HEK293 (cell line): ENCODE measurements around the gene HRK.

ENCODE experiments used
- CTCF ChIA-PET: fragments of 350-600 bp; formaldehyde crosslinking; extraction: SDS; loops from one replicate; lab custom pipeline; 2021; ENCODE audit warnings: antibody characterized with exemption; lab: Yijun Ruan, JAX
- POLR2A ChIA-PET: fragments of 300-600 bp; formaldehyde crosslinking; extraction: SDS; loops from one replicate; lab custom pipeline; 2020; ENCODE audit warnings: antibody characterized with exemption, inconsistent platforms; lab: Yijun Ruan, JAX
- H3K27ac ChIP-seq: fragments of 200-500 bp; sonication (Bioruptor generic); 2 replicates; pipeline ENCODE4 v1.5.1; 2014; ENCODE audit warnings: low read depth, low read length, control low read depth, inconsistent platforms; ENCODE audit errors: extremely low read depth
- H3K36me3 ChIP-seq, 2 experiments: fragments of 200-500 bp in 1 of 2; sonication (Bioruptor generic) in 1 of 2; 1 replicate in 1 of 2; 2 replicates in 1 of 2; pipeline ENCODE4 v1.5.1; 2014 to 2017; ENCODE audit warnings: inconsistent platforms in 2 of 2, low read length in 2 of 2; ENCODE audit not compliant: control insufficient read depth in 2 of 2, insufficient read depth in 1 of 2
- H3K4me1 ChIP-seq: fragments of 200-500 bp; sonication (Bioruptor generic); 2 replicates; pipeline ENCODE4 v1.5.1; 2014; ENCODE audit warnings: mild to moderate bottlenecking, low read length, inconsistent platforms; ENCODE audit not compliant: control insufficient read depth, insufficient read depth
- H3K4me3 ChIP-seq: 2 replicates; pipeline ENCODE4 v1.5.1; 2011; ENCODE audit warnings: low read depth, mild to moderate bottlenecking, control low read depth, low read length, moderate library complexity
- H3K9me3 ChIP-seq: fragments of 200-500 bp; sonication (Bioruptor generic); 2 replicates; pipeline ENCODE4 v1.5.1; 2014; ENCODE audit warnings: low read depth, low read length, inconsistent platforms; ENCODE audit not compliant: control insufficient read depth, insufficient read depth
- GLIS1 ChIP-seq: fragments of 450-650 bp; formaldehyde crosslinking; IDR thresholded peaks from 2 replicates; pipeline ENCODE4 v1.5.1; 2016; ENCODE audit warnings: missing biosample characterization, missing genetic modification characterization
- GLIS2 ChIP-seq: fragments of 450-650 bp; formaldehyde crosslinking; IDR thresholded peaks from 2 replicates; pipeline ENCODE4 v1.5.1; 2016; ENCODE audit warnings: missing biosample characterization, missing genetic modification characterization
- KLF17 ChIP-seq: fragments of 450-650 bp; formaldehyde crosslinking; IDR thresholded peaks from 2 replicates; pipeline ENCODE4 v1.5.1; 2016; ENCODE audit warnings: missing biosample characterization, missing genetic modification characterization
- MZF1 ChIP-seq: fragments of 450-650 bp; formaldehyde crosslinking; IDR thresholded peaks from 2 replicates; pipeline ENCODE4 v1.5.1; 2017; ENCODE audit warnings: missing biosample characterization, missing genetic modification characterization, borderline replicate concordance
- REST ChIP-seq: fragments of 450-650 bp; formaldehyde crosslinking; IDR thresholded peaks from 2 replicates; pipeline ENCODE4 v1.5.1; 2016; ENCODE audit warnings: missing biosample characterization, missing genetic modification characterization
- SCRT1 ChIP-seq: fragments of 450-650 bp; formaldehyde crosslinking; IDR thresholded peaks from 2 replicates; pipeline ENCODE4 v1.5.1; 2016; ENCODE audit warnings: missing biosample characterization, missing genetic modification characterization, borderline replicate concordance
- SP7 ChIP-seq: fragments of 450-650 bp; formaldehyde crosslinking; IDR thresholded peaks from 2 replicates; pipeline ENCODE4 v1.5.1; 2016; ENCODE audit warnings: missing biosample characterization, missing genetic modification characterization
- ZBTB1 ChIP-seq: fragments of 450-650 bp; formaldehyde crosslinking; IDR thresholded peaks from 2 replicates; pipeline ENCODE4 v1.5.1; 2016; ENCODE audit warnings: missing biosample characterization, missing genetic modification characterization
- ZBTB20 ChIP-seq: fragments of 450-650 bp; formaldehyde crosslinking; IDR thresholded peaks from 2 replicates; pipeline ENCODE4 v1.5.1; 2016; ENCODE audit warnings: missing biosample characterization, missing genetic modification characterization
- ZBTB26 ChIP-seq: fragments of 450-650 bp; formaldehyde crosslinking; optimal IDR thresholded peaks from 2 replicates; pipeline ENCODE3; 2016; ENCODE audit warnings: missing biosample characterization, mild to moderate bottlenecking, missing genetic modification characterization
- ZBTB6 ChIP-seq: fragments of 450-650 bp; formaldehyde crosslinking; IDR thresholded peaks from 2 replicates; pipeline ENCODE4 v1.5.1; 2017; ENCODE audit warnings: missing biosample characterization, missing genetic modification characterization
- ZBTB7A ChIP-seq: fragments of 450-650 bp; formaldehyde crosslinking; IDR thresholded peaks from 2 replicates; pipeline ENCODE4 v1.5.1; 2016; ENCODE audit warnings: low read depth, missing biosample characterization, missing genetic modification characterization
- ZNF362 ChIP-seq: fragments of 450-650 bp; formaldehyde crosslinking; IDR thresholded peaks from 2 replicates; pipeline ENCODE4 v1.5.1; 2016; ENCODE audit warnings: missing biosample characterization, missing genetic modification characterization
- ZNF398 ChIP-seq: fragments of 450-650 bp; formaldehyde crosslinking; IDR thresholded peaks from 2 replicates; pipeline ENCODE4 v1.5.1; 2017; ENCODE audit warnings: missing biosample characterization, missing genetic modification characterization
- ZNF514 ChIP-seq: fragments of 450-650 bp; formaldehyde crosslinking; IDR thresholded peaks from 2 replicates; pipeline ENCODE4 v1.5.1; 2016; ENCODE audit warnings: missing biosample characterization, missing genetic modification characterization
- ZNF544 ChIP-seq: fragments of 450-650 bp; formaldehyde crosslinking; IDR thresholded peaks from 2 replicates; pipeline ENCODE4 v1.5.0; 2017; ENCODE audit warnings: missing biosample characterization, missing genetic modification characterization
- ZNF561 ChIP-seq: fragments of 450-650 bp; IDR thresholded peaks from 2 replicates; pipeline ENCODE4 v1.5.1; 2018; ENCODE audit warnings: missing biosample characterization, missing genetic modification characterization, borderline replicate concordance
- ZNF830 ChIP-seq: fragments of 450-650 bp; IDR thresholded peaks from 2 replicates; pipeline ENCODE4 v1.5.0; 2018; ENCODE audit warnings: missing biosample characterization, missing genetic modification characterization, low read depth, mild to moderate bottlenecking, moderate library complexity
- TF ChIP-seq, protein P1 (sequence below): fragments of 450-650 bp; formaldehyde crosslinking; IDR thresholded peaks from 2 replicates; pipeline ENCODE4 v1.5.1; 2016; ENCODE audit warnings: missing biosample characterization, missing genetic modification characterization
- TF ChIP-seq, protein P2 (sequence below): fragments of 450-650 bp; formaldehyde crosslinking; IDR thresholded peaks from 2 replicates; pipeline ENCODE4 v1.5.1; 2016; ENCODE audit warnings: missing biosample characterization, missing genetic modification characterization
- TF ChIP-seq, protein P3 (sequence below): fragments of 450-650 bp; formaldehyde crosslinking; IDR thresholded peaks from 2 replicates; pipeline ENCODE4 v1.5.1; 2016; ENCODE audit warnings: missing biosample characterization, missing genetic modification characterization

Gene HRK

DNA sequence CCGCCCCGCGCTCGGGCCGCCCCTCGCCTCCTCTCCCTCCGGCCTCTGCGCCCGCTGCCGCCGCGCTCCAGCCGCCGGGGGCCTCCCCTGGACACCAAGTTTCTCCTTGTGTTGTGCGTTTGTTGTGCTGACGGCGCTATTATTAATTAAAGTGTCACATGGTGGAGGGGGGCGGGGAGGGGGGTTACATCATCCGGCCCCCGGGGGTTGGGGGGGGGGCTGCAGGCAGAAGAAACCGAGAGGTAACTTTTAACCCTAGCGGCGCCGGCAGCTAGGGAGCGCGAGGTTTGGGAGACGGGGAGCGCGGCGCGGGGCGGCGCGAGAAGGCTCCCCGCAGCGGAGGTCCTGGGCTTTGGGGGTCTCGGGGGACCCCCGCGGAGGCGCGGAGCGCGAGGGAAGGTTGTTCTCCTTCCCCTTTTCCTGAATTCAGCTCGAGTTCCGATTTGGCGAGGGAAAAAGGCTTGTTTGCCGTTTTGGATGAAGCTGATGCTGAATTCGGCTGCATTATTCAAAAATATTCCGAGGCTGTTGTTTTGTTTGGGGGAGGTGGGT lies at the start of gene HRK:
Gene HRK (minus strand): TSS at position 117 of the 552 bp plus-strand sequence. CDS start 134 bp downstream, outside the sequence.
- Histone ChIP-seq H3K36me3 (no peaks in the 10 kb centered on the region; a peak in 1 of 3 replicates), H3K9me3 (no peaks in the 10 kb centered on the region), H3K27ac (peak within 1 kb of the TSS; percentile 84; the same call in 1 of the 2 replicates), H3K4me1 (peaks cover 10% of the 10 kb centered on the region), H3K4me3 (peak within 1 kb of the TSS; percentile 49)
- CTCF ChIA-PET: interaction anchor here (0.7 to 2.7 kb wide), 7 partner anchors 18 to 238 kb away, joined by 3 to 31 read pairs (median 5); partner anchors contain the start of genes RNFT2 and SPRING1
- POLR2A ChIA-PET: interaction anchor here (0.6 to 1.7 kb wide), 4 partner anchors 18 to 166 kb away, joined by 3 to 4 read pairs (median 3); no protein-coding TSS in a partner anchor
- TF ChIP-seq, protein P1, sequence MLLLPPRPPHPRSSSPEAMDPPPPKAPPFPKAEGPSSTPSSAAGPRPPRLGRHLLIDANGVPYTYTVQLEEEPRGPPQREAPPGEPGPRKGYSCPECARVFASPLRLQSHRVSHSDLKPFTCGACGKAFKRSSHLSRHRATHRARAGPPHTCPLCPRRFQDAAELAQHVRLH (tag by site-specific recombination): peak; percentile 37; the same call in 1 of the 2 replicates
- no peak for TF ChIP-seq ZNF514 (tag by site-specific recombination)
- 0 out of 2 replicates have a peak, but pooled peaks have one; percentile 43 for TF ChIP-seq ZBTB6
- no peak for TF ChIP-seq ZNF830 (tag by site-specific recombination)
- TF ChIP-seq SCRT1 (tag by site-specific recombination): no peak
- peak; percentile 53 for TF ChIP-seq ZNF398 (tag by site-specific recombination)
- peak; percentile 41; the same call in 1 of the 2 replicates for TF ChIP-seq MZF1
- 0 out of 2 replicates have a peak, but pooled peaks have one; percentile 21 for TF ChIP-seq ZBTB20 (tag by site-specific recombination)
- TF ChIP-seq, protein P2, sequence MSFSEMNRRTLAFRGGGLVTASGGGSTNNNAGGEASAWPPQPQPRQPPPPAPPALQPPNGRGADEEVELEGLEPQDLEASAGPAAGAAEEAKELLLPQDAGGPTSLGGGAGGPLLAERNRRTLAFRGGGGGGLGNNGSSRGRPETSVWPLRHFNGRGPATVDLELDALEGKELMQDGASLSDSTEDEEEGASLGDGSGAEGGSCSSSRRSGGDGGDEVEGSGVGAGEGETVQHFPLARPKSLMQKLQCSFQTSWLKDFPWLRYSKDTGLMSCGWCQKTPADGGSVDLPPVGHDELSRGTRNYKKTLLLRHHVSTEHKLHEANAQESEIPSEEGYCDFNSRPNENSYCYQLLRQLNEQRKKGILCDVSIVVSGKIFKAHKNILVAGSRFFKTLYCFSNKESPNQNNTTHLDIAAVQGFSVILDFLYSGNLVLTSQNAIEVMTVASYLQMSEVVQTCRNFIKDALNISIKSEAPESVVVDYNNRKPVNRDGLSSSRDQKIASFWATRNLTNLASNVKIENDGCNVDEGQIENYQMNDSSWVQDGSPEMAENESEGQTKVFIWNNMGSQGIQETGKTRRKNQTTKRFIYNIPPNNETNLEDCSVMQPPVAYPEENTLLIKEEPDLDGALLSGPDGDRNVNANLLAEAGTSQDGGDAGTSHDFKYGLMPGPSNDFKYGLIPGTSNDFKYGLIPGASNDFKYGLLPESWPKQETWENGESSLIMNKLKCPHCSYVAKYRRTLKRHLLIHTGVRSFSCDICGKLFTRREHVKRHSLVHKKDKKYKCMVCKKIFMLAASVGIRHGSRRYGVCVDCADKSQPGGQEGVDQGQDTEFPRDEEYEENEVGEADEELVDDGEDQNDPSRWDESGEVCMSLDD (tag by site-specific recombination): peak; percentile 75; the same call in 1 of the 2 replicates
- no peak for TF ChIP-seq KLF17 (tag by site-specific recombination)
- TF ChIP-seq REST (tag by site-specific recombination): no peak
- no peak for TF ChIP-seq ZBTB1 (tag by site-specific recombination)
- TF ChIP-seq ZNF362: no peak
- TF ChIP-seq ZBTB7A (tag by site-specific recombination): no peak
- peak; percentile 17; the same call in 1 of the 2 replicates for TF ChIP-seq SP7 (tag by site-specific recombination)
- peak; percentile 82 for TF ChIP-seq GLIS2 (tag by site-specific recombination)
- peak; percentile 54 for TF ChIP-seq GLIS1 (tag by site-specific recombination)
- TF ChIP-seq ZNF544 (tag by site-specific recombination): no peak
- TF ChIP-seq, protein P3, sequence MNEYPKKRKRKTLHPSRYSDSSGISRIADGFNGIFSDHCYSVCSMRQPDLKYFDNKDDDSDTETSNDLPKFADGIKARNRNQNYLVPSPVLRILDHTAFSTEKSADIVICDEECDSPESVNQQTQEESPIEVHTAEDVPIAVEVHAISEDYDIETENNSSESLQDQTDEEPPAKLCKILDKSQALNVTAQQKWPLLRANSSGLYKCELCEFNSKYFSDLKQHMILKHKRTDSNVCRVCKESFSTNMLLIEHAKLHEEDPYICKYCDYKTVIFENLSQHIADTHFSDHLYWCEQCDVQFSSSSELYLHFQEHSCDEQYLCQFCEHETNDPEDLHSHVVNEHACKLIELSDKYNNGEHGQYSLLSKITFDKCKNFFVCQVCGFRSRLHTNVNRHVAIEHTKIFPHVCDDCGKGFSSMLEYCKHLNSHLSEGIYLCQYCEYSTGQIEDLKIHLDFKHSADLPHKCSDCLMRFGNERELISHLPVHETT (tag by site-specific recombination): peak; percentile 50; the same call in 1 of the 2 replicates
- no peak for TF ChIP-seq ZNF561 (tag by site-specific recombination)
- TF ChIP-seq ZBTB26 (tag by site-specific recombination): no peak
